Hypothalamus (tissue), 51 donors: ENCODE results near the gene NAT8.
"Not testable (repeated sequence)": the region's sequence is repeated elsewhere in the genome, so short reads cannot be mapped to it uniquely, and the experiment has no call there.

Experiments
- DNase-seq, 51 donors: peaks; one replicate each; lab custom pipeline; 2025; lab: John Stamatoyannopoulos, UW

The NAT8 gene, protein sequence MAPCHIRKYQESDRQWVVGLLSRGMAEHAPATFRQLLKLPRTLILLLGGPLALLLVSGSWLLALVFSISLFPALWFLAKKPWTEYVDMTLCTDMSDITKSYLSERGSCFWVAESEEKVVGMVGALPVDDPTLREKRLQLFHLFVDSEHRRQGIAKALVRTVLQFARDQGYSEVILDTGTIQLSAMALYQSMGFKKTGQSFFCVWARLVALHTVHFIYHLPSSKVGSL

DNA sequence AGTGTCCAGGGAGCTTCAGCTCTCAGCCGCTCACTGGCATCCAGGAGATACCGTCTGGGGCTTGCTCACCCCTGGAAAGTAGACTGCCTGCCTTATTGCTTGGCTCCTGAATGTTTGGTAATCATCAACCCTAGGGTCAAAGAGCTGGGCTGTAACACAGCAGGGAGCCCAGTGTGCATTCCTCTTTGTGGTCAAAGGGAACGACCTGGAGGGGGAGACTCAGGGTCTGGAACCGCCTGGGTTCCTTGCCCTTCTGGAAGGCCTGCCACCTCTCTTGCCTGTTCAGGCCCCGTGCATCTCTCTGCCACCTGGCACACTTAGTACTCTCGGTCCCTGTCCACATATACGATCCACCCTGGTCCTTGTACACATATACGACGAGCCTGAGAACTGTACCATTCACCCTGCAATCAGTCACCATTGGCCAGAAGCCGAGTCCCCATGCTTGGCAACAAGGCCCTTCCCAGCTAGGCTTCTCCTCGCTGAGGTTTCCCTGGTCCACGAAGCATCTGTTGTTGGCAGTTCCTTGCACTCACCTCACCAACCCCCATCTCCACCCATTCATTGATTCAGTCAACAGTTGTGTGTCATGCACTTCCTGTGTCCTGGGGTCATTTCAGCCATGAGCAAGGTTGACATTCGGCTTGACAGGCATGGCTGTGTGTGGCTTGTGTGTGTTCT is at the start of gene NAT8:
TSS of gene NAT8 (minus strand) at position 85 of the 681 bp plus-strand sequence. CDS start 794 bp downstream, outside the sequence.
- DNase-seq, result no peak

DNA sequence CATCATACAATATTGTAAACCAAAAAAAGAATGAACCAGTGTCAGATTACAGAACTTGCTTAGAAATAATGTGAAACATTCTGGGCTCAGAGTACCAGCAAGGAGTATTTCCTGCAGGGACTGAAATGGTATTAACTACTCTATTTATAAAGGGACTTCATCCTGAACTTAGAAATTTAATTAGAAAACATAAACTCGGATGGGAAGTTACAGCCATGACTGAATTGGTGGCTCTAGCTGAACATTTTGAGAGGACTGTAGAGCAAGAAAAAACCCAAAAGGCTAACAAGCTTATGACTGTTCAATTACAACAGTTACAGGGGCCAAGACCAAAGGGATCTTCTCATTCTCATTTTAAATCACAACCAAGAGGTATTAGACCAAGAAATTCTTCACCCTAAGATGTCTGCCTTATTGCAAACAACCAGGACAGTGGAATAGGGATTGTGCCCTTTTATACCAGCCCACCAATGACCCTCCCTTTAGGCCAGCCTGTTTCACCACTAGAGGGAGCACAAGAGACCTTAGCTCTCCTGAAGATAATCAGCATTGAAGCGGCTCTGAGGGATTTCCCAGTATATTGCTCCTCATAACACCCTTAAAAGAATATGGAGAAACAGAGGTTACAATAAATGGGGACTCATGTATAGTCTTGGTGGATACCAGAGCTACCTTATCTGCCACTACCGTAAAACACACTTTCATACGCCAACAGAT is 48.3 kb upstream of the NAT8 start:
- DNase-seq, result peak in 2 of 51 donors; percentile 3 to 4

DNA sequence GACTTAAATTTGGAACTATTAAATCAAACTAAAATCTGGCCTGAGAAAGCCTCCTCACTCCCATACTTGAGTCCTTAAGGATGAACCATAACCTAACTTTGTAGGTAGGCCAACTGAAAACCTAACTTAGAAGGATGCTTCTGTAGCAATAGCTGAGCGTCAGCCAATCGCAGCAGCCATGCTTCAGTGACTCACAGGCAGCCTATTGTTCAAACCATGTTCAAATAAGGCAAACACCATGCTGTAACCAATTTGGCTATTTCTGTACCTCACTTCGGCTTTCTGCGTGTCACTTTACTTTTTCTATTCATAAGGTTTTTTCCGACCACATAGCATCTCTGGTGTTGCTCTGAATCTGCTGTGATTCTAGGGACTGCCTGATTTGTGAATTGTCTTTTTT is 46.3 kb upstream of the NAT8 start:
- not testable (repeated sequence) for DNase-seq

DNA sequence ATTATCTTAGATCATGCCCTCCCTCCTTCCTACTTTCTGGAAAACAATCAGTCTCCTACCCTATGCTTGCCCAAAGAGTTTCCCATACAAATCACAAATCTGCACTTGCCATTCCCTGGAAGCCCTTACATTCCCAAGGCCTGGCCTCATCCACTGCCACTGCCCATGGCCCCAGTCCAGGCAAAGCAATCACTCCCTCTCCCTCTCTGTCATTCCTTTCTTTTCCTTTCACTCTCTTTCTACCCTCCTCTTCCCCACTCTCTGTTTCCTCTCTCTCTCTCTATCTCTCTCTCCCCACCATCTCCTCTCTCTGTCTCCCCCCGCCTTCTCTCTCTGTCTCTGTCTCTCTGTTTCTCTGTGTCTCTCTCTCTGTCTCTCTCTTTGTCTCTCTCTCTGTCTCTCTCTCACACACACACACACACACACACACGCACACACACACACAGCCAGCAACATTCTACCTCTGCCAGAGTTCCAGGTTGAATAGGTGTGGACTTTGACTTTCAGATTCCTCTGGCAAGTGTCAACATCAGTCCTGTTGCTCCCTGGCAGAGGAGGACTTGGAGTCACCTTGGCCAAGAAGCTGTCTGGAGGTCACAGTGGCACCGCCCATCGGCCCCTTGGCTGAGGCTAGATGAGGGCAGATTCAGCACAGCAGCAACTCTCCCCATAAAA is 43.7 kb upstream of the NAT8 start:
- no peak for DNase-seq

DNA sequence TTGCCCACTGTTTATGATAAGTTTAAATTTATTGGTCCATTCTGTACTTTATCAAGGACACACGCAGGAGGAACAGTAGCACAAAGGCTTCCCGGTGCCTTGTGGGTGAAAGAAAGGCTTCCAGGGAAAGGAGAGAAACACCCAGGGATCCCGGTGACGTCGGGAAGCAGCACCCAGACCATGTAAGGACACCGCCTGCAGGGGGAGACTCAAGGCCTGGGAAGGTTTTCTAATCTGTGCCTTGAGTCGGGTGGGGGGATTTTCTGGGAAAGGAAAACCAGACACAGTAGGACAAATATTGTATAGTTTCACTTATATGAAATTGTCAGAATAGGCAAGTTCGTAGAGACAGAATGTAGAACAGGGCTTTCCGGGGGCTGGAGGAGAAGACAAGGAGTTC is 42.7 kb upstream of the NAT8 start:
- not testable (repeated sequence) for DNase-seq

DNA sequence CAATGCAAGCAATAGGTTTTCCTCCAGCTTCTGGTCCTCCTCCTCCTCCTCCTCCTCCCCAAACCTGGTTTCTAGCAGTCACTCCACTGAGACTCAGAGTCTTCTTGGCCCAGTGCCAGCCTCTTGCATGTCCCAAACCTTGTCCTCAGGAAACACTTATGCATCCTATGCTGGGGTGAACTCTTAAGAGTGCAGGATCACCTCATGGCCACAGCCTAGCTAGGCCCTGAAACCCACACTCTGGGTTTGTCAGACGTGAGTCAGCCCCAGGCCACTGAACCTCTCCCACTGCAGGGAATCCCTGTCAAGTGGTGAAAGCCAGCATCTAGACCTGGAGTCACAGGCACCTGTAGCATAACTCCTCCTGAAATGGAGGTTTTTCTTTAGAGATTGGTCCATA is 42.1 kb upstream of the NAT8 start:
- not testable (repeated sequence) for DNase-seq

DNA sequence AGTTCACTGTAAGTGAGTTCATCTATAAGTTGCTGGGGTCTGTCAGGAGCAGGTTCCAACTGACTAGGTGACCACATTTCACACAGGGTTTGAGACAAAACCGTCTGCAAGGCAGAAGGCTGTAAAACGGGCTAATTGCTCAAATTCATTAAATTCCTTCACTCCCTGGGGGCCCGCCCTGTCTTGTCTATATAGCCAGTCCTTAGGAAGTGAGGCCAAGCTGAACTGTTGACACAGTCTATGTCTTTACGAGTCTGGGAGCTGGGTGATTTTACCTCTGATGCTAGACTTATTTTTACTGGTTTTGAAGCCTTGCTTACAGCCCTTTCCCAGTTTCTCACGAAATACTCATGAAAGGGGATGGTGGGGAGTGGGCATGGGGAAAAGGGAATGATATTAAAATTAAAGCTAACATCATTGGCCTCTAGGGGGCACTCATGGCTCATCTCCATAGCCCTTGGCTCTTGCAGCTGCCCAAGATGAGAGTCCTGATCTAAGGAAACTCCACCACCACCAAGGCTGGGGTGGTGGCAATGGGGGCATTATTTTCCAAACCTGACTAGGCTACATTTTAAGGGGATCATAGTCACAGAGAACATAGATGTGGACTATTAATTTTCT is 37.8 kb upstream of the NAT8 start:
- peak in 2 of 51 donors; percentile 2 to 3 for DNase-seq

DNA sequence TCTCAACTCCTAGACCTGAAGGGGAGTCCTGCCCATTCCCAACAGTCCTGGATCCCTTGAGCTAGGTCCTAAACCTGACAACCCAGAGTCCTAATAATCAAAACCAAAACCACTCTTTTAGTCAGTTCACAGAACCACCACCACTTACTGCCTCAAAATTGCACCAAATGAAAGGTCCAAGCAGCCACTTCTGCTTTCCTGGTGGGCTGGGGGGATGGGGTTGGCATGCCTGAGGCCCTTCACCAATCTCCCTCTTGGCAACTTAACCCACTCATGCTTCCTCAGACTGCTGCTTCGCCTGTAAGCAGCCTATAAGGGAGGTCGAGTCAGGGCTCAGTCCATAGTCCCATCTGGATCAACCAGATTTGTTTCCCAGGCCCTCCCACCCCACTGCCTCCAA is 37.0 kb upstream of the NAT8 start:
- not testable (repeated sequence) for DNase-seq

DNA sequence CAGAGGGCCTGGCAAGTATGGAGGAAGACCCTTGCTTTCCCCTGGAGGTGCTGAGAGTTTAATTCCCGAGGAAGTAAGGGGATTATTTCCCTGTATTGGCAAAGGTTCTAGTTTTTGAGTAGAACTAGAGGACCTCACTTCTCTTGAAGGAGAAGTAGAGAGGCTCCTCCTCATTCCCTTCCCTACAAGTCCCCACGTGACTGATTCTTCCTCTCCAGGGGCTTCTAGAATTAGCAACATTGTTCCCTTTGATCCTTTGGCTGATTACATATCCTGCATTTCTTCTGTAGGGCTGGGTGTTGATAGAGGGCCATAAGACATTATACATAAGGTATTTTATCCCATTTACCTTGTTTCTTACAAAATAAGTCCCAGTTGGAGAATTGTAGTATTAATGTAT is 35.8 kb upstream of the NAT8 start:
- DNase-seq, result not testable (repeated sequence)

DNA sequence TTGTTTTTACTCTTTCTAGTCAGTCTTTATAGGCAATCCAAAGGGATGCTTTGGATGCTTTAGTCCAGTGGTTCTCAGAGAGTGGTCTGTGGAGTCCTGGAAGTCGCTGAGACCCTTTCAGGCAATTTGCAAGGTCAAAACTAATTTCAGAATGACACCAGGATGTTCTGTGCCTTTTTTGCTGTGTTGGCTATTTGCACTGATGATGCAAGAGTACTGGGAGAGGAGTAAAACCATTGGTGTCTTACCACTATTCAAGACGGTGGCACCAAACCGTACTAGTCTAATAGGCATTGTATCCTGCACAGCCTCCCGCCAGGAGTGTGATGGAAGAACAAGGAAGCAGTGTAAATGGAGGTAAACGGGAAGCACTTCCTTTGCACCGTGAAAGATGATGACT is 34.0 kb upstream of the NAT8 start:
- DNase-seq, result not testable (repeated sequence)

DNA sequence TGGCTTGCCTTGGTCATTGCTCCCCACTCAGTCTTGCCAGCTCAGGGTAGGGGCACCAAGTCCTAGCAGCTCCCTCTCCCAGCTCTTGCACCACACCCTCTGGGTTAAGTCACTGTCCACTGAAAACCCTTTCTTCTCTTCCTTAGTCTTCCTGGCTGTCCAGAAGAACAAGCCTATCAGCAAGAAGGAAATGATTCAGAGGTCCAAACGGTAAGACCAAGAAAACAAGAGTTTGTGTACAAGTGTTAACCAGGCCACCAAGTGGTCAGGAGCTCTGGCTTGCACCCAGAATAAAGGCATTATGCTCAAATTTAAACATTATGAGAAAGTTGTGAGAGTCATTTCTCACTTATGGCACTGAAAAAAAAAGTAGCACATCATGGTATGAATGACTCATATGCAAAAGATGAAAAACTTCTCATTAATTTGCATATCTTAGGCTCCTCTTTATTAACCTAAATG is 32.5 kb upstream of the NAT8 start:
- not testable (repeated sequence) for DNase-seq

DNA sequence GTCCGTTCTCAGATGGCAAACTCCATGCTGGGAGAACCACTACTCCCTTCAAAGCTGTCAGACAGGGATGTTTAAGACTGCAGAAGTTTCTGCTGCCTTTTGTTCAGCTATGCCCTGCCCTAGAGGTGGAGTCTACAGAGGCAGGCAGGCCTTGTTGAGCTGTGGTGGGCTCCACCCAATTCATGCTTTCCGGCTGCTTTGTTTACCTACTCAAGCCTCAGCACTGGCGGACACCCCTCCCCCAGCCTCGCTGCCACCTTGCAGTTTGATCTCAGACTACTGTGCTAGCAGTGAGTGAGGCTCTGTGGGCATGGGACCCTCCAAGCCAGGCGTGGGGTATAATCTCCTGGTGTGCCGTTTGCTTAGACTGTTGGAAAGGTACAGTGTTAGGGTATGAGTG is 27.8 kb upstream of the NAT8 start:
- not testable (repeated sequence) for DNase-seq

DNA sequence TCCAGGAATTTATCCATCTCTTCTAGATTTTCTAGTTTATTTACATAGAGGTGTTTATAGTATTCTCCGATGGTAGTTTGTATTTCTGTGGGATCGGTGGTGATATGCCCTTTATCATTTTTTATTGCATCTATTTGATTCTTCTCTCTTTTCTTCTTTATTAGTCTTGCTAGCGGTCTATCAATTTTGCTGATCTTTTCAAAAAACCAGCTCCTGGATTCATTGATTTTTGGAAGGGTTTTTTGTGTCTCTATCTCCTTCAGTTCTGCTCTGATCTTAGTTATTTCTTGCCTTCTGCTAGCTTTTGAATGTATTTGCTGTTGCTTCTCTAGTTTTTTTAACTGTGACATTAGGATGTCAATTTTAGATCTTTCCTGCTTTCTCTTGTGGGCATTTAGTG is 25.0 kb upstream of the NAT8 start:
- DNase-seq, result not testable (repeated sequence)

DNA sequence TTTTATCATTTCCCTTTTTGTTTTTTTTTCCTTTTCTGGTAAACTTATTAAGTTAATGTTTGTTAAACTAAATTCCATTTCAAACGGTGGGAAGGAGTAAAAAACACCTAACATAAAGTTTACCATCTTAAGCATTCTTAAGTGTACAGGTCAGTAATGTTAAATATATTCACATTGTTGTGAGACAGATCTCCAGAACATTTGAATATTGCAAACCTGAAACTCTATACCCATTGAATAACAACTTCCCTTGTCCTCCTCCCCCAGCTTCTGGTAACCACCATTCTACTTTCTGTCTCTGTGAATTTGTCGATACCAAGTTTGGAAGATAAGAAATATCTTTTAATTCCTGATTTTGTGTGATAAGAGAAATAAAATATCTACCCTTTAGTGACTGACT is 12.0 kb upstream of the NAT8 start:
- no peak for DNase-seq

DNA sequence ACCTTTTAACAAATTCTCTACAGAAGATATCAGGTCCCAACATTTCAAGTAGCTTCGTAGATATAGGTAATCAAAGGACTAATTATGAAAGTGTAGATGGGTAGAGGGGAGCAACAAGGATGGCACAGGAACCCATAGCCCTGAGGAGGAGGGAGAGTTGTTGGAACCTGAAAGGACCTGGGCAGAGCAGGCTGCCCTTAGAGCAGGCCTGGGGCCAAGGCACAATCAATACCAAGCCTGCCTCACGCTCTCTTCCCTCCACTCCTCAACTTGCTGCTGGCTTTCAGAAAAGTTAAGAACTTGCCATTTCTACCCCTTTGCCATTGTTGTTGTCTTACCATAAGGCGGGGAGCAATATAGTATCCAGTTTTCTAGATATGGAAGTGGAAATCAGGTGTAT is 10.1 kb upstream of the NAT8 start:
- no peak for DNase-seq

DNA sequence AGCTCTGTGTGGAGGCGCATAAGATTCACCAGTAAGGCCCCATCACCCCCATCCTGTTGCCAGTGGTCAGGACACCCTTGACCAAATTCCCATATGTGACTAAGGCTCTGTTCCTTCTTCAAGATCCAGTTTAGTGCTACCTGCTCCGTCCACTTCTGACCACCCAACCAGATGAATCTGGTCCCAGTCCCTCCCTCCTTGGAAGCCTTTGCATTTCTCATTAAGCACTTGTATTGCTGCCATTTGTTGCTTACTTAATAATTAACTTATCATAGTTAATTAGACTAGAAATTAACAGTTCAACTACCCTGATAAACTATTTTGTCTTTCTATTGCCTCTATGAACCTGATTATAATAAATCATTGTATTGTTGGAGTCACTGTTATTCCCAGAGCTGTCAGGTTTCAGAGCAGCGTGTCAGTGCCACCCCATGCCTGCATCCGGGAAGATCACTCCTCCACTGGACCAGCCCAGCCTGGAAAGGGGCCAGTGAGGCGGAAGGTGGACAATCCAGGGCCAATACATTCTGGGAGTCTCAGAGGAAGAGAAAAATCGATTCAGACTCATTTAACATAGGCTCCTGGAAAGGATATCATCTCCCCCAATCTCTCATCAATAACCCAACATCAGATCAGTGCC is 9.5 kb upstream of the NAT8 start:
- DNase-seq, result no peak

DNA sequence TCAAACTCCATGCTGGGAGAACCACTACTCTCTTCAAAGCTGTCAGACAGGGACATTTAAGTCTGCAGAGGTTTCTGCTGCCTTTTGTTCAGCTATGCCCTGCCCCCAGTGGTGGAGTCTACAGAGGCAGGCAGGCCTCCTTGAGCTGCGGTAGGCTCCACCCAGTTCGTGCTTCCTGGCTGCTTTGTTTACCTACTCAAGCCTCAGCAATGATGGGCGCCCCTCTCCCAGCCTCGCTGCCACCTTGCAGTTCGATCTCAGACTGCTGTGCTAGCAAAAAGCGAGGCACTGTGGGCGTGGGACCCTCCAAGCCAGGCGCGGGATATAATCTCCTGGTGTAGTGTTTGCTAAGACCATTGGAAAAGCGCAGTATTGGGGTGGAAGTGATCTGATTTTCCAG is 5.5 kb upstream of the NAT8 start:
- DNase-seq, result not testable (repeated sequence)

DNA sequence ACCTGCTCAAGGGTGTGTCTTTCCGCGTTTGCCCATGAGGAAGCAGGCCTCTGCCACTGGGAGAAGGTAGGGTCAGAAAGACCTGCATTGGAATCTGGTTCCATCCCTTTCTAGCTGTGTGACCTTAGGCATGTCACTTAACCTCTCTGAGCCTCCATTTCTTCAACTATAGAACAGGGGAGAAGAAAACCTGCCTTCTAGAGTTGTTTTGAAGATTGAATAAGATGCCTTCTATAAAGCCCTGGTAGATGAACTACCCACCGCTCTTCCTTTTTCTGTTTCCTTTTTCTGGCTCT is 507 bp downstream of the NAT8 start:
- no peak for DNase-seq

DNA sequence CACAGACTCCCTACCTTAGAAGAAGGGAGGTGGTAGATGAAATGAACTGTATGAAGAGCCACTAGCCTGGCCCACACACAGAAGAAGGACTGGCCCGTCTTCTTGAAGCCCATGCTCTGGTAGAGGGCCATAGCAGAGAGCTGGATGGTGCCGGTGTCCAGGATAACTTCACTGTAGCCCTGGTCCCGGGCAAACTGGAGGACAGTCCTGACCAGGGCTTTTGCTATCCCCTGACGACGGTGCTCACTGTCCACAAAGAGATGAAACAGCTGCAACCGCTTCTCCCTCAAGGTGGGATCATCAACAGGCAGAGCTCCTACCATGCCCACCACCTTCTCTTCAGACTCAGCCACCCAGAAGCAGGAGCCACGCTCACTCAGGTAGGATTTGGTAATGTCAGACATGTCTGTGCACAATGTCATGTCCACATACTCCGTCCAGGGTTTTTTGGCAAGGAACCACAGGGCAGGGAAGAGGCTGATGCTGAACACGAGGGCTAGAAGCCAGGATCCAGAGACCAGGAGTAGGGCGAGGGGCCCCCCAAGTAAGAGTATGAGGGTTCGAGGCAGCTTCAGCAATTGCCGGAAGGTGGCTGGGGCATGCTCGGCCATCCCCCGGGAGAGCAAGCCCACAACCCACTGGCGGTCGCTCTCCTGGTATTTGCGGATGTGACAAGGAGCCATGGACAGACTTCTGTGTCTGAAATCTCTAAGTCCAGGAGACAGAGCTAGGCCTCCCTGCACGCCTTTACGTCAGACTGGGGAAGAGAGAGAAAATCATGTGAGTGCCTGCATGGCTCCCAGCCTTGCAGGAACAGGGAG is 1.1 kb downstream of the NAT8 start:
- DNase-seq, result no peak
